Stimulated activated CD8-positive, alpha-beta memory T cell treated with anti-CD3 and anti-CD28 coated beads, Interleukin-7, amount 100 ng/mL, for 48 hours (primary cell): ENCODE results near the gene SKP1.

Experiments
- DNase-seq, 2 donors: peaks; one replicate each; pipeline ENCODE4 v3.0.0-alpha.2; 2020; ENCODE audit warnings: low read depth in 1 of 2; ENCODE audit errors: extremely low read depth in 1 of 2

The SKP1 gene

GRCh38 chr5:134113902-134114875, 62.6 kb downstream of the SKP1 start, which contains the start of gene TCF7:
TSS of gene TCF7 (plus strand) at chr5:134114681. CDS start at chr5:134114907, 226 bp downstream.
- peak in 1 of 2 donors; percentile 60 for DNase-seq

GRCh38 chr5:134113363-134113889, 63.3 kb downstream of the SKP1 start:
- DNase-seq: no peak

- DNase-seq: no peak
Observed at GRCh38 chr5:134112726-134113362, 63.9 kb downstream of the SKP1 start.

GRCh38 chr5:134111741-134112647, 64.8 kb downstream of the SKP1 start:
- no peak for DNase-seq

- DNase-seq: no peak
Observed at GRCh38 chr5:134110382-134110781, 66.4 kb downstream of the SKP1 start.

GRCh38 chr5:134107779-134108178, 69.0 kb downstream of the SKP1 start:
- DNase-seq: no peak

- DNase-seq: no peak
Observed at GRCh38 chr5:134106991-134107701, 69.6 kb downstream of the SKP1 start.

GRCh38 chr5:134103998-134104654, 72.6 kb downstream of the SKP1 start:
- DNase-seq: no peak

GRCh38 chr5:134103397-134103796, 73.4 kb downstream of the SKP1 start:
- no peak for DNase-seq

GRCh38 chr5:134101686-134102439, 74.9 kb downstream of the SKP1 start:
- peak; percentile 50 to 56 for DNase-seq

- DNase-seq: peak; percentile 71 to 86
Observed at GRCh38 chr5:134100283-134101091, 76.3 kb downstream of the SKP1 start.

- no peak for DNase-seq
Observed at GRCh38 chr5:134099939-134100282, 76.8 kb downstream of the SKP1 start.

- no peak for DNase-seq
Observed at GRCh38 chr5:134099288-134099872, 77.4 kb downstream of the SKP1 start.
